Astrocyte (in vitro differentiated cells and primary cell): ENCODE measurements around the gene EEF1AKMT1. TPM values are rescaled to one million over a fixed set of nuclear protein-coding genes. Genes with fewer than 3 reads are reported as not detected.

ENCODE experiments used
- DNase-seq: peaks from one replicate; pipeline ENCODE4 v3.0.0-alpha.2; 2010; ENCODE audit warnings: low read depth
- FAIRE-seq: peaks from 2 replicates; lab custom pipeline; 2011; peaks lifted over from hg19 to GRCh38; lab: Jason Lieb, UNC
- H2AFZ ChIP-seq: 2 replicates; pipeline ENCODE4 v1.6.0; 2012; ENCODE audit warnings: low read depth, low read length, inconsistent platforms
- H3K27ac ChIP-seq: 2 replicates; pipeline ENCODE4 v1.5.1; 2011; ENCODE audit warnings: low read depth, low read length, inconsistent platforms
- H3K27me3 ChIP-seq: 2 replicates; pipeline ENCODE4 v1.6.0; 2011; ENCODE audit warnings: low read length, inconsistent platforms; ENCODE audit not compliant: insufficient read depth
- H3K36me3 ChIP-seq: 2 replicates; pipeline ENCODE4 v1.5.1; 2011; ENCODE audit warnings: low read length, inconsistent platforms; ENCODE audit not compliant: insufficient read depth
- H3K4me1 ChIP-seq: 2 replicates; pipeline ENCODE4 v1.5.1; 2011; ENCODE audit warnings: low read length, inconsistent platforms; ENCODE audit not compliant: insufficient read depth
- H3K4me2 ChIP-seq: 2 replicates; pipeline ENCODE4 v1.6.0; 2012; ENCODE audit warnings: low read length, inconsistent platforms
- H3K4me3 ChIP-seq: 2 replicates; pipeline ENCODE4 v1.5.1; 2011; ENCODE audit warnings: low read depth, mild to moderate bottlenecking, low read length, inconsistent platforms; ENCODE audit not compliant: insufficient read depth
- H3K79me2 ChIP-seq: 2 replicates; pipeline ENCODE4 v1.6.0; 2012; ENCODE audit warnings: mild to moderate bottlenecking, low read length, inconsistent platforms; ENCODE audit not compliant: insufficient read depth
- H3K9ac ChIP-seq: 2 replicates; pipeline ENCODE4 v1.6.0; 2012; ENCODE audit warnings: mild to moderate bottlenecking, low read length, inconsistent platforms
- H3K9me3 ChIP-seq: 2 replicates; pipeline ENCODE4 v1.5.1; 2012; ENCODE audit warnings: low read depth, mild to moderate bottlenecking, low read length, inconsistent platforms; ENCODE audit not compliant: insufficient read depth
- H4K20me1 ChIP-seq: 2 replicates; pipeline ENCODE4 v1.6.0; 2012; ENCODE audit warnings: low read length, inconsistent platforms; ENCODE audit not compliant: insufficient read depth
- H3K27ac Mint-ChIP-seq: one replicate; pipeline ENCODE4 v1.8.0; 2021; ENCODE audit warnings: mild to moderate bottlenecking, mixed read lengths; ENCODE audit not compliant: unreplicated experiment
- H3K27me3 Mint-ChIP-seq: one replicate; pipeline ENCODE4 v1.8.0; 2021; ENCODE audit warnings: low read depth, mixed read lengths; ENCODE audit not compliant: unreplicated experiment
- H3K36me3 Mint-ChIP-seq: one replicate; pipeline ENCODE4 v1.8.0; 2021; ENCODE audit warnings: low read depth, mixed read lengths; ENCODE audit not compliant: unreplicated experiment
- H3K4me1 Mint-ChIP-seq: one replicate; pipeline ENCODE4 v1.8.0; 2021; ENCODE audit warnings: low read depth, mixed read lengths; ENCODE audit not compliant: unreplicated experiment
- H3K4me3 Mint-ChIP-seq: one replicate; pipeline ENCODE4 v1.8.0; 2021; ENCODE audit warnings: mild to moderate bottlenecking, moderate library complexity, mixed read lengths; ENCODE audit not compliant: unreplicated experiment
- H3K9me3 Mint-ChIP-seq: one replicate; pipeline ENCODE4 v1.8.0; 2021; ENCODE audit warnings: mild to moderate bottlenecking, mixed read lengths; ENCODE audit not compliant: unreplicated experiment
- EZH2 ChIP-seq: IDR thresholded peaks from 2 replicates; pipeline ENCODE4 v1.6.1; 2012; ENCODE audit warnings: mild to moderate bottlenecking, low read length, inconsistent platforms; ENCODE audit not compliant: insufficient read depth
- total RNA-seq: library from RNA; stranded (reverse); gene quantifications from 2 replicates; pipeline ENCODE4 v1.2.1, GENCODE V29; 2021
- TF ChIP-seq, protein P1 (sequence below): IDR thresholded peaks from 2 replicates; pipeline ENCODE4 v1.5.1; 2011; ENCODE audit warnings: low read depth, mild to moderate bottlenecking, inconsistent platforms, low read length, moderate library complexity; ENCODE audit not compliant: insufficient read depth

The EEF1AKMT1 gene
- total RNA-seq, 1 donor from 2014 or later = 6.7 TPM

DNA sequence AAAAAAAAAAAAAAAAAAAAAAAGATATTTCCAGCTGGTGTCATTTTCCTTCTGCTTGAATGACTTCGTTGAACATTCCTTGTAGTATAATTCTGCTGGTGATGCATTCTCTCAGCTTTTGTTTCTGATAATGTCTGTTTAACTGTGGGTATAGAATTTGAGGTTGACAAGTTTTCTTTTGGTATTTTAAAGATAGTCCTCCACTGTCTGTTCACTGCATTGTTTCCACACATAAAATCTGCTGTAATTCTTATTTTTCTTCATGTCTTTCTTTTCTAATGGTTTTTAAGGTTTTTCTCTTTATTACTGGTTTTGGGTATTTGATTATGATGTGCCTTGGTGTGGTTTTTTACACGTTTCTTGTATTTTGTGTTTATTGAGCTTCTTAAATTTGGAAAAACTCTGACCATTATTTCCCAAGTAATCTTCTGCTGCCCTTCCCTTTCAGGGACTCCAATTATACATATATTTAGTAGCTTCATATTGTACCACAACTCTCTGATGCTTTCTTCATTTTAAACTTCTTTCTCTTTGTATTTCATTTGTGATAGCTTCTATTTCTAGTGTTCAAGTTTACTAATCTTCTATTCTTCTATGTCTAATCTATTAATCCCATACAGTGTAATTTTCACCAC, 6.3 kb downstream of the EEF1AKMT1 start:
- no peaks in the 10 kb centered on the region for H3K27me3 ChIP-seq
- H3K27ac Mint-ChIP-seq = no peak overlapping the region
- peaks cover under 1% of the 10 kb centered on the region for H3K4me1 ChIP-seq
- no peak overlapping the region for H3K9ac ChIP-seq
- no peak overlapping the region for H3K4me3 Mint-ChIP-seq
- peaks cover 3% of the 10 kb centered on the region for H3K79me2 ChIP-seq
- H3K4me3 ChIP-seq = no peak overlapping the region
- peaks cover 2% of the 10 kb centered on the region for H3K4me1 Mint-ChIP-seq
- TF ChIP-seq, protein P1, sequence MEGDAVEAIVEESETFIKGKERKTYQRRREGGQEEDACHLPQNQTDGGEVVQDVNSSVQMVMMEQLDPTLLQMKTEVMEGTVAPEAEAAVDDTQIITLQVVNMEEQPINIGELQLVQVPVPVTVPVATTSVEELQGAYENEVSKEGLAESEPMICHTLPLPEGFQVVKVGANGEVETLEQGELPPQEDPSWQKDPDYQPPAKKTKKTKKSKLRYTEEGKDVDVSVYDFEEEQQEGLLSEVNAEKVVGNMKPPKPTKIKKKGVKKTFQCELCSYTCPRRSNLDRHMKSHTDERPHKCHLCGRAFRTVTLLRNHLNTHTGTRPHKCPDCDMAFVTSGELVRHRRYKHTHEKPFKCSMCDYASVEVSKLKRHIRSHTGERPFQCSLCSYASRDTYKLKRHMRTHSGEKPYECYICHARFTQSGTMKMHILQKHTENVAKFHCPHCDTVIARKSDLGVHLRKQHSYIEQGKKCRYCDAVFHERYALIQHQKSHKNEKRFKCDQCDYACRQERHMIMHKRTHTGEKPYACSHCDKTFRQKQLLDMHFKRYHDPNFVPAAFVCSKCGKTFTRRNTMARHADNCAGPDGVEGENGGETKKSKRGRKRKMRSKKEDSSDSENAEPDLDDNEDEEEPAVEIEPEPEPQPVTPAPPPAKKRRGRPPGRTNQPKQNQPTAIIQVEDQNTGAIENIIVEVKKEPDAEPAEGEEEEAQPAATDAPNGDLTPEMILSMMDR = no peak
- TF ChIP-seq EZH2 = no peak
- DNase-seq (no peak), FAIRE-seq (no peak)
- H3K27me3 Mint-ChIP-seq = no peaks in the 10 kb centered on the region
- H3K9me3 ChIP-seq = no peaks in the 10 kb centered on the region
- H3K27ac ChIP-seq = no peak overlapping the region
- H2AFZ ChIP-seq = no peak overlapping the region
- H4K20me1 ChIP-seq = no peaks in the 10 kb centered on the region
- H3K36me3 ChIP-seq = peaks cover 2% of the 10 kb centered on the region
- peaks cover 15% of the 10 kb centered on the region for H3K36me3 Mint-ChIP-seq
- H3K9me3 Mint-ChIP-seq = peaks cover 15% of the 10 kb centered on the region
- H3K4me2 ChIP-seq = no peak overlapping the region

GRCh38 chr13:20760872-20761271, 12.9 kb downstream of the EEF1AKMT1 start:
- H3K9ac ChIP-seq = no peak overlapping the region
- H3K27ac Mint-ChIP-seq = no peak overlapping the region
- H3K4me3 Mint-ChIP-seq = no peak overlapping the region
- H3K27me3 ChIP-seq = no peaks in the 10 kb centered on the region
- no peak overlapping the region for H3K4me3 ChIP-seq
- no peak overlapping the region for H2AFZ ChIP-seq
- no peaks in the 10 kb centered on the region for H3K36me3 Mint-ChIP-seq
- H3K4me2 ChIP-seq = no peak overlapping the region
- H3K9me3 ChIP-seq = no peaks in the 10 kb centered on the region
- no peaks in the 10 kb centered on the region for H3K4me1 Mint-ChIP-seq
- H3K9me3 Mint-ChIP-seq = peaks cover 3% of the 10 kb centered on the region
- FAIRE-seq (no peak), DNase-seq (no peak)
- H3K79me2 ChIP-seq = no peaks in the 10 kb centered on the region
- no peaks in the 10 kb centered on the region for H3K27me3 Mint-ChIP-seq
- H3K4me1 ChIP-seq = no peaks in the 10 kb centered on the region
- TF ChIP-seq, protein P1 = no peak
- H3K36me3 ChIP-seq = no peaks in the 10 kb centered on the region
- no peak overlapping the region for H3K27ac ChIP-seq
- H4K20me1 ChIP-seq = no peaks in the 10 kb centered on the region

- Histone ChIP-seq H2AFZ (no peak overlapping the region), H3K79me2 (no peaks in the 10 kb centered on the region), H3K9me3 (peaks cover 4% of the 10 kb centered on the region), H4K20me1 (no peaks in the 10 kb centered on the region), H3K36me3 (no peaks in the 10 kb centered on the region), H3K9ac (no peak overlapping the region), H3K4me3 (no peak overlapping the region), H3K27ac (no peak overlapping the region), H3K27me3 (no peaks in the 10 kb centered on the region), H3K4me1 (no peaks in the 10 kb centered on the region), H3K4me2 (no peak overlapping the region)
- DNase-seq (no peak), FAIRE-seq (no peak)
- H3K9me3 Mint-ChIP-seq = peaks cover 24% of the 10 kb centered on the region
- no peaks in the 10 kb centered on the region for H3K4me1 Mint-ChIP-seq
- H3K4me3 Mint-ChIP-seq = no peak overlapping the region
- H3K27ac Mint-ChIP-seq = no peak overlapping the region
- TF ChIP-seq EZH2 = no peak
- TF ChIP-seq, protein P1 = no peak
- H3K27me3 Mint-ChIP-seq = no peaks in the 10 kb centered on the region
- peaks cover 19% of the 10 kb centered on the region for H3K36me3 Mint-ChIP-seq
Measured at GRCh38 chr13:20754009-20754408, 19.8 kb downstream of the EEF1AKMT1 start.
